SJCRH30 (cell line): ENCODE results near the gene FUT2. TPM values are rescaled to one million over a fixed set of nuclear protein-coding genes. Genes with fewer than 3 reads are reported as not detected.
"Not testable (repeated sequence)": the region's sequence is repeated elsewhere in the genome, so short reads cannot be mapped to it uniquely, and the experiment has no call there.

ENCODE experiments used
- DNase-seq, 2 experiments: peaks; one replicate each; pipeline ENCODE4 v3.0.0-alpha.2; 2015 to 2020
- H3K27ac ChIP-seq: fragments of 250-450 bp; sonication (Bioruptor Pico); 2 replicates; pipeline ENCODE4 v1.5.1; 2020; ENCODE audit warnings: mild to moderate bottlenecking, moderate library complexity
- H3K27me3 ChIP-seq: fragments of 250-450 bp; sonication (Bioruptor Pico); 2 replicates; pipeline ENCODE4 v1.5.1; 2020; ENCODE audit warnings: mild to moderate bottlenecking, moderate library complexity
- H3K36me3 ChIP-seq: fragments of 250-450 bp; sonication (Bioruptor Pico); 2 replicates; pipeline ENCODE4 v1.5.1; 2020; ENCODE audit warnings: mild to moderate bottlenecking, moderate library complexity
- H3K4me1 ChIP-seq: fragments of 250-450 bp; sonication (Bioruptor Pico); 2 replicates; pipeline ENCODE4 v1.5.1; 2020; ENCODE audit warnings: mild to moderate bottlenecking, moderate library complexity
- H3K4me3 ChIP-seq: fragments of 250-450 bp; sonication (Bioruptor Pico); 2 replicates; pipeline ENCODE4 v1.5.1; 2020; ENCODE audit warnings: mild to moderate bottlenecking, moderate library complexity
- H3K9me3 ChIP-seq: fragments of 250-450 bp; sonication (Bioruptor Pico); replicated peaks from 2 replicates; pipeline ENCODE4 v1.5.1; 2020; ENCODE audit warnings: mild to moderate bottlenecking, moderate library complexity
- total RNA-seq: library from RNA; depleted of rRNA; stranded (reverse); fragments of >200 nt; shearing (Covaris generic); gene quantifications from 2 replicates; pipeline ENCODE4 v1.2.3, GENCODE V29; 2014; rRNA removed

FUT2 gene
- total RNA-seq = 0.08 and 0.30 TPM in 2 replicates

- no peak for DNase-seq
These were observed at the start of gene FUT2 for GRCh38 chr19:48695743-48696352. FUT2 (plus strand) TSS chr19:48695971; CDS start chr19:48702957, 6,986 bp downstream.

GRCh38 chr19:48646001-48646721 lies 49.6 kb upstream of the FUT2 start, which contains the start of gene CA11:
CA11 (minus strand) TSS chr19:48646187; CDS start chr19:48645632, 555 bp downstream.
- H3K4me1 ChIP-seq = peaks cover 18% of the 10 kb centered on the region
- no peaks in the 10 kb centered on the region for H3K36me3 ChIP-seq
- peak within 1 kb of the TSS; percentile 55 for H3K4me3 ChIP-seq
- H3K27ac ChIP-seq = peak within 1 kb of the TSS; percentile 38
- no peaks in the 10 kb centered on the region for H3K9me3 ChIP-seq
- H3K27me3 ChIP-seq = no peaks in the 10 kb centered on the region
- peak; percentile 93 to 95 for DNase-seq

More at GRCh38 chr19:48695743-48696352, at the start of gene FUT2:
- Histone ChIP-seq H3K27me3 (no peaks in the 10 kb centered on the region), H3K4me1 (peaks cover 12% of the 10 kb centered on the region; the same call in 1 of the 2 replicates), H3K36me3 (no peaks in the 10 kb centered on the region), H3K9me3 (no peaks in the 10 kb centered on the region), H3K4me3 (peak within 1 kb of the TSS; percentile 41), H3K27ac (peak within 1 kb of the TSS; percentile 1; the same call in 1 of the 2 replicates)

GRCh38 chr19:48646722-48647216 lies 49.0 kb upstream of the FUT2 start:
- Histone ChIP-seq H3K27ac (peak overlapping the region; percentile 38; the same call in 1 of the 2 replicates), H3K4me1 (peaks cover 18% of the 10 kb centered on the region), H3K27me3 (no peaks in the 10 kb centered on the region), H3K9me3 (no peaks in the 10 kb centered on the region), H3K36me3 (no peaks in the 10 kb centered on the region), H3K4me3 (peak overlapping the region; percentile 55)
- DNase-seq = no peak

GRCh38 chr19:48648134-48648533 lies 47.6 kb upstream of the FUT2 start:
- H3K4me1 ChIP-seq = peaks cover 26% of the 10 kb centered on the region
- H3K27me3 ChIP-seq = no peaks in the 10 kb centered on the region
- no peak overlapping the region for H3K27ac ChIP-seq
- no peak for DNase-seq
- H3K9me3 ChIP-seq = no peaks in the 10 kb centered on the region
- no peaks in the 10 kb centered on the region for H3K36me3 ChIP-seq
- no peak overlapping the region for H3K4me3 ChIP-seq

GRCh38 chr19:48650974-48651682 lies 44.6 kb upstream of the FUT2 start:
- no peaks in the 10 kb centered on the region for H3K27me3 ChIP-seq
- no peaks in the 10 kb centered on the region for H3K36me3 ChIP-seq
- H3K9me3 ChIP-seq = no peaks in the 10 kb centered on the region
- no peak overlapping the region for H3K4me3 ChIP-seq
- H3K27ac ChIP-seq = no peak overlapping the region
- H3K4me1 ChIP-seq = peaks cover 40% of the 10 kb centered on the region
- no peak for DNase-seq

GRCh38 chr19:48651683-48652048 lies 44.1 kb upstream of the FUT2 start:
- Histone ChIP-seq H3K27me3 (no peaks in the 10 kb centered on the region), H3K4me1 (peaks cover 45% of the 10 kb centered on the region), H3K4me3 (no peak overlapping the region), H3K36me3 (no peaks in the 10 kb centered on the region), H3K9me3 (no peaks in the 10 kb centered on the region), H3K27ac (no peak overlapping the region)
- no peak for DNase-seq

GRCh38 chr19:48654299-48655059 lies 41.3 kb upstream of the FUT2 start:
- H3K9me3 ChIP-seq = no peaks in the 10 kb centered on the region
- no peaks in the 10 kb centered on the region for H3K36me3 ChIP-seq
- H3K4me1 ChIP-seq = peaks cover 46% of the 10 kb centered on the region
- H3K4me3 ChIP-seq = no peak overlapping the region
- H3K27ac ChIP-seq = peak overlapping the region; percentile 93
- DNase-seq = peak; percentile 99 to 100
- no peaks in the 10 kb centered on the region for H3K27me3 ChIP-seq

GRCh38 chr19:48656840-48657474 lies 38.8 kb upstream of the FUT2 start:
- Histone ChIP-seq H3K4me1 (peaks cover 43% of the 10 kb centered on the region), H3K27me3 (no peaks in the 10 kb centered on the region), H3K9me3 (no peaks in the 10 kb centered on the region), H3K4me3 (no peak overlapping the region), H3K27ac (peak overlapping the region; percentile 93), H3K36me3 (peaks cover 13% of the 10 kb centered on the region)
- peak; percentile 90 to 97 for DNase-seq

- peaks cover 38% of the 10 kb centered on the region for H3K4me1 ChIP-seq
- DNase-seq, H3K9me3 ChIP-seq, H3K4me3 ChIP-seq, H3K27me3 ChIP-seq: not testable (repeated sequence)
- peak overlapping the region; percentile 93 for H3K27ac ChIP-seq
- peaks cover 21% of the 10 kb centered on the region for H3K36me3 ChIP-seq
These were observed 37.9 kb upstream of the FUT2 start for GRCh38 chr19:48657828-48658227.

GRCh38 chr19:48658483-48658882 lies 37.3 kb upstream of the FUT2 start:
- Histone ChIP-seq H3K4me1 (peaks cover 32% of the 10 kb centered on the region), H3K27ac (no peak overlapping the region), H3K9me3 (no peaks in the 10 kb centered on the region), H3K36me3 (peaks cover 28% of the 10 kb centered on the region), H3K27me3 (no peaks in the 10 kb centered on the region), H3K4me3 (no peak overlapping the region)
- no peak for DNase-seq

GRCh38 chr19:48659768-48660167 lies 36.0 kb upstream of the FUT2 start:
- Histone ChIP-seq H3K9me3 (no peaks in the 10 kb centered on the region), H3K27ac (no peak overlapping the region), H3K36me3 (peaks cover 35% of the 10 kb centered on the region), H3K4me3 (no peak overlapping the region), H3K4me1 (peaks cover 24% of the 10 kb centered on the region), H3K27me3 (no peaks in the 10 kb centered on the region)
- DNase-seq = no peak

GRCh38 chr19:48660852-48661710 lies 34.7 kb upstream of the FUT2 start:
- Histone ChIP-seq H3K27me3 (no peaks in the 10 kb centered on the region), H3K4me1 (peaks cover 14% of the 10 kb centered on the region), H3K36me3 (peaks cover 35% of the 10 kb centered on the region), H3K27ac (no peak overlapping the region), H3K9me3 (no peaks in the 10 kb centered on the region), H3K4me3 (no peak overlapping the region)
- peak; percentile 69 to 76 for DNase-seq

GRCh38 chr19:48661711-48662090 lies 34.1 kb upstream of the FUT2 start:
- H3K27me3 ChIP-seq = no peaks in the 10 kb centered on the region
- H3K36me3 ChIP-seq = peaks cover 37% of the 10 kb centered on the region
- H3K27ac ChIP-seq = no peak overlapping the region
- no peak overlapping the region for H3K4me3 ChIP-seq
- no peak for DNase-seq
- peaks cover 9% of the 10 kb centered on the region for H3K4me1 ChIP-seq
- H3K9me3 ChIP-seq = no peaks in the 10 kb centered on the region
